ENCODE measurements around the gene CTCFL.

GRCh38 chr20:57562541-57563465 lies 37.9 kb upstream of the CTCFL start:
- TF ChIP-seq CTCF (IDR thresholded peaks at IDR 0.05; ENCODE audit: borderline replicate concordance, extremely low read depth, low read length, poor library complexity, severe bottlenecking) (no peak), EZH2 (IDR thresholded peaks at IDR 0.05; ENCODE audit: borderline replicate concordance, low read depth, low read length, severe bottlenecking) (no peak)

All from DND-41 (cell line).